ENCODE data around the gene CD34.

The CD34 gene

DNA sequence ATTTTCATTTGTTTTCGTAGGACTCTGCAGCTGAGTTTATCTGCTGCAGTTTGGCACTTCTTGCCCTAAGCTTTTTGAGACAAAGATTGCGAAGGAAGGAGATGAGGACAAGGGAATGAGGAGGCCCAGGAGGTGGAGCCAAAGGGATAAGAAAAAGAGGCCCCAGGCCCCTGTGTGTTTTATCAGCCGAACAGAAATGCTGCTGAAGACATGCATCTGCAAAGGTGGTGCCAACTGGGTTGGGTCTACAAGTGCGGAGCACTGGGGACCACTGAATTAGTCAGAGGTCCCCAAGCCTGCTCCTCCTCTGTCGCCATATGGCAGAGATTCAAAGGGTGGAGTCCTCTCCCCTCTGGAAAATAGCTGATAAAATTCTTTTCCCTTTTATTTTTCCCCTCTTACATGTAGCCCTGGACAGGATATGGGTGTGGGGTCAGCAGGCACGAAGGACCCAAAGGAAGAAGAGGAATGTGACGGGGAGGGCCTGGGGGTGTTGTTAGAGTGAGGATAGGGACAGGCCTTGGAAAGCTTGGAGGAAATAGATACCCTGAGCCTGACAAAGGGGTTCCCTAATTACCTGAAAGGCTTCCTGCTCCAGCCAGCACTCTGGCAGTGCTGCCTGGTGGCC is 2.7 kb downstream of the CD34 start:
- Histone ChIP-seq H3K27me3 (ENCODE audit: insufficient read depth, low read length) (no peaks in the 10 kb centered on the region), H3K36me3 (ENCODE audit: insufficient read depth, low read length) (no peaks in the 10 kb centered on the region), H3K27ac (ENCODE audit: low read depth, low read length, poor library complexity, severe bottlenecking) (no peak overlapping the region), H3K9me3 (ENCODE audit: low read length) (no peaks in the 10 kb centered on the region), H3K9ac (ENCODE audit: low read length) (no peak overlapping the region), H3K79me2 (ENCODE audit: insufficient read depth, low read length) (no peaks in the 10 kb centered on the region), H2AFZ (ENCODE audit: low read length) (no peak overlapping the region), H3K4me2 (ENCODE audit: low read length) (no peak overlapping the region), H3K4me1 (ENCODE audit: insufficient read depth, low read length, severe bottlenecking) (no peaks in the 10 kb centered on the region), H3K4me3 (ENCODE audit: low read depth, low read length, poor library complexity, severe bottlenecking) (no peak overlapping the region), H3K9me2 (ENCODE audit: low read depth, low read length) (no peaks in the 10 kb centered on the region), H3F3A (ENCODE audit: insufficient read depth, low read length) (no peaks in the 10 kb centered on the region), H4K20me1 (ENCODE audit: insufficient read depth, low read length) (no peaks in the 10 kb centered on the region)
- TF ChIP-seq, protein P1, sequence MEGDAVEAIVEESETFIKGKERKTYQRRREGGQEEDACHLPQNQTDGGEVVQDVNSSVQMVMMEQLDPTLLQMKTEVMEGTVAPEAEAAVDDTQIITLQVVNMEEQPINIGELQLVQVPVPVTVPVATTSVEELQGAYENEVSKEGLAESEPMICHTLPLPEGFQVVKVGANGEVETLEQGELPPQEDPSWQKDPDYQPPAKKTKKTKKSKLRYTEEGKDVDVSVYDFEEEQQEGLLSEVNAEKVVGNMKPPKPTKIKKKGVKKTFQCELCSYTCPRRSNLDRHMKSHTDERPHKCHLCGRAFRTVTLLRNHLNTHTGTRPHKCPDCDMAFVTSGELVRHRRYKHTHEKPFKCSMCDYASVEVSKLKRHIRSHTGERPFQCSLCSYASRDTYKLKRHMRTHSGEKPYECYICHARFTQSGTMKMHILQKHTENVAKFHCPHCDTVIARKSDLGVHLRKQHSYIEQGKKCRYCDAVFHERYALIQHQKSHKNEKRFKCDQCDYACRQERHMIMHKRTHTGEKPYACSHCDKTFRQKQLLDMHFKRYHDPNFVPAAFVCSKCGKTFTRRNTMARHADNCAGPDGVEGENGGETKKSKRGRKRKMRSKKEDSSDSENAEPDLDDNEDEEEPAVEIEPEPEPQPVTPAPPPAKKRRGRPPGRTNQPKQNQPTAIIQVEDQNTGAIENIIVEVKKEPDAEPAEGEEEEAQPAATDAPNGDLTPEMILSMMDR (IDR thresholded peaks at IDR 0.05; ENCODE audit: low read length): no peak
- TF ChIP-seq EZH2 (IDR thresholded peaks at IDR 0.05; ENCODE audit: borderline replicate concordance, low read length): no peak

DNA sequence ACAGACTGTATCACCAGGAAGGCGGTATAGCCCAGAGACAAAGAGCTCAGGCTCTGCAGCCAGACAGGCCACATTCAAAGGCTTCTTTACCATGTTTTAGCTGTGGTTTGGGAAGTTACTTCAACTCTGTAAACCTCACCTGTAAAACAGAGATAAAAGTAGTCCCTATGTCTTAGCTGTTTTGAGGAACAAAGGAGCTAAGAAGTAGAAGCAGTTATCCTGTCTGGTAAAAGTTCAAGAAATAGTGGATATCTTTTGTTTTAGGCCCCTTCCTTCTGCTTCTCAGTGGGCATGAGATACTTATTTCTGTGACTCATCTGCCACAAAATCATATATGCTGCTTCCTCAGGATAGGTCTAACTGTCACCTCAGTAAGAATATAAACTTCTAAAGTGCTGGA is 6.5 kb downstream of the CD34 start:
- Histone ChIP-seq H3F3A (ENCODE audit: insufficient read depth, low read length) (no peaks in the 10 kb centered on the region), H3K9me2 (ENCODE audit: low read depth, low read length) (no peaks in the 10 kb centered on the region), H3K27me3 (ENCODE audit: insufficient read depth, low read length) (no peaks in the 10 kb centered on the region), H3K79me2 (ENCODE audit: insufficient read depth, low read length) (no peaks in the 10 kb centered on the region), H3K4me3 (ENCODE audit: low read depth, low read length, poor library complexity, severe bottlenecking) (no peak overlapping the region), H2AFZ (ENCODE audit: low read length) (no peak overlapping the region), H4K20me1 (ENCODE audit: insufficient read depth, low read length) (no peaks in the 10 kb centered on the region), H3K9me3 (ENCODE audit: low read length) (no peaks in the 10 kb centered on the region), H3K36me3 (ENCODE audit: insufficient read depth, low read length) (no peaks in the 10 kb centered on the region), H3K4me2 (ENCODE audit: low read length) (no peak overlapping the region), H3K9ac (ENCODE audit: low read length) (no peak overlapping the region), H3K4me1 (ENCODE audit: insufficient read depth, low read length, severe bottlenecking) (no peaks in the 10 kb centered on the region), H3K27ac (ENCODE audit: low read depth, low read length, poor library complexity, severe bottlenecking) (no peak overlapping the region)
- TF ChIP-seq, protein P1 (IDR thresholded peaks at IDR 0.05; ENCODE audit: low read length): no peak
- no peak for TF ChIP-seq EZH2 (IDR thresholded peaks at IDR 0.05; ENCODE audit: borderline replicate concordance, low read length)

DNA sequence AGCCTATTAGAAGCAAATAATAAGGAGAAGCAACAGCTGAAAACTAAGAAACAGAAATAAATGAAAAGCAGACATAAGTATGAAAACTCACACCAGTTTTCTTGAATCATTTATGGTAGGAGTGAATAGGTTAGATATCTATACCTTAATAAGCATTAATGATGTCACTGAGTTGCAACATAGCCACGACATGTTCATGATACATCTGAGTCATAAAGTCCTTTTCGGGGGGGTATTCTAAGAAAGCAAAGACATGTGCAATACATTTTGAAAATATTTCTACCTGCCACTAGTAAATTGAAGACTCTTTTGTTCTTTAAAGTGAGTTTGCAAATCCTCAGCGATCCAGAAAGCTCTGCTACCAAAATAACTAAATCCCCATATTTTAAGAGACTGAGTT is 7.2 kb downstream of the CD34 start:
- Histone ChIP-seq H2AFZ (ENCODE audit: low read length) (no peak overlapping the region), H3K4me2 (ENCODE audit: low read length) (no peak overlapping the region), H3K9ac (ENCODE audit: low read length) (no peak overlapping the region), H3K9me3 (ENCODE audit: low read length) (no peaks in the 10 kb centered on the region), H3K9me2 (ENCODE audit: low read depth, low read length) (no peaks in the 10 kb centered on the region), H3K27me3 (ENCODE audit: insufficient read depth, low read length) (no peaks in the 10 kb centered on the region), H3K4me3 (ENCODE audit: low read depth, low read length, poor library complexity, severe bottlenecking) (no peak overlapping the region), H3K27ac (ENCODE audit: low read depth, low read length, poor library complexity, severe bottlenecking) (no peak overlapping the region), H3F3A (ENCODE audit: insufficient read depth, low read length) (no peaks in the 10 kb centered on the region), H3K79me2 (ENCODE audit: insufficient read depth, low read length) (no peaks in the 10 kb centered on the region), H4K20me1 (ENCODE audit: insufficient read depth, low read length) (no peaks in the 10 kb centered on the region), H3K4me1 (ENCODE audit: insufficient read depth, low read length, severe bottlenecking) (no peaks in the 10 kb centered on the region), H3K36me3 (ENCODE audit: insufficient read depth, low read length) (no peaks in the 10 kb centered on the region)
- no peak for TF ChIP-seq EZH2 (IDR thresholded peaks at IDR 0.05; ENCODE audit: borderline replicate concordance, low read length)
- TF ChIP-seq, protein P1 (IDR thresholded peaks at IDR 0.05; ENCODE audit: low read length): no peak
